IMR-90 (cell line): ENCODE results near the gene DISP2. TPM values are rescaled to one million over a fixed set of nuclear protein-coding genes. Genes with fewer than 3 reads are reported as not detected.

Experiments used
- ATAC-seq: fragments of 200-7000 bp; cut with Tn5 transposase; 2 replicates; pipeline ENCODE4 v1.9.1; 2020; ENCODE audit warnings: low read depth, mild to moderate bottlenecking, moderate library complexity
- BruUV-seq: library from RNA; stranded (reverse); fragments of 400-500 nt; replicated peaks from 2 replicates; lab custom pipeline; 2021; lab: Mats Ljungman, UMichigan
- CTCF ChIA-PET: fragments of 300-600 bp; formaldehyde crosslinking; extraction: SDS; loops from one replicate; lab custom pipeline; 2021; ENCODE audit warnings: antibody characterized with exemption; lab: Yijun Ruan, JAX
- POLR2A ChIA-PET: fragments of 300-600 bp; sonication (Branson Sonifier 250); formaldehyde crosslinking; loops from one replicate; lab custom pipeline; 2022; ENCODE audit warnings: antibody characterized with exemption; ENCODE audit not compliant: unreplicated experiment; lab: Charles Lee
- DNase-seq: peaks from one replicate; pipeline ENCODE4 v3.0.0; 2013
- H2AFZ ChIP-seq: replicated peaks from 2 replicates; pipeline ENCODE3; 2013; ENCODE audit warnings: low read length, mild to moderate bottlenecking; ENCODE audit not compliant: poor library complexity
- H2AK5ac ChIP-seq: 2 replicates; pipeline ENCODE4 v1.6.1; 2013; ENCODE audit warnings: low read depth, low read length, inconsistent platforms
- H2AK9ac ChIP-seq: replicated peaks from 2 replicates; pipeline ENCODE3; 2013; ENCODE audit warnings: mild to moderate bottlenecking, low read depth, low read length, moderate library complexity; ENCODE audit not compliant: poor library complexity
- H2BK120ac ChIP-seq: 2 replicates; pipeline ENCODE4 v1.6.1; 2013; ENCODE audit warnings: low read depth, low read length, inconsistent platforms
- H2BK15ac ChIP-seq: 3 replicates; pipeline ENCODE4 v1.6.1; 2013; ENCODE audit warnings: low read depth, low read length, inconsistent platforms
- H2BK20ac ChIP-seq: 2 replicates; pipeline ENCODE4 v1.6.1; 2013; ENCODE audit warnings: low read depth, mild to moderate bottlenecking, inconsistent platforms, low read length, moderate library complexity
- H2BK5ac ChIP-seq: 2 replicates; pipeline ENCODE4 v1.6.1; 2013; ENCODE audit warnings: mild to moderate bottlenecking, low read depth, low read length, inconsistent platforms; ENCODE audit not compliant: poor library complexity, severe bottlenecking
- H3K14ac ChIP-seq: replicated peaks from 2 replicates; pipeline ENCODE4 v1.6.1; 2013; ENCODE audit warnings: low read depth, low read length, inconsistent platforms
- H3K18ac ChIP-seq: 2 replicates; pipeline ENCODE4 v1.6.1; 2013; ENCODE audit warnings: low read depth, low read length, control low read depth
- H3K23ac ChIP-seq: 2 replicates; pipeline ENCODE4 v1.6.1; 2013; ENCODE audit warnings: low read depth, low read length, inconsistent platforms
- H3K27ac ChIP-seq: 2 replicates; pipeline ENCODE4 v1.5.1; 2013; ENCODE audit warnings: mild to moderate bottlenecking, control low read depth, low read length; ENCODE audit not compliant: insufficient read depth
- H3K27me3 ChIP-seq: 2 replicates; pipeline ENCODE4 v1.6.1; 2013; ENCODE audit warnings: low read length; ENCODE audit not compliant: control insufficient read depth, insufficient read depth
- H3K36me3 ChIP-seq: 2 replicates; pipeline ENCODE4 v1.6.1; 2013; ENCODE audit warnings: low read length, mixed read lengths; ENCODE audit not compliant: control insufficient read depth, insufficient read depth
- H3K4ac ChIP-seq: 2 replicates; pipeline ENCODE4 v1.6.1; 2013; ENCODE audit warnings: low read depth, low read length, inconsistent platforms
- H3K4me1 ChIP-seq: 2 replicates; pipeline ENCODE4 v1.6.1; 2013; ENCODE audit warnings: low read length, mixed read lengths; ENCODE audit not compliant: control insufficient read depth, insufficient read depth
- H3K4me2 ChIP-seq: 2 replicates; pipeline ENCODE4 v1.6.1; 2013; ENCODE audit warnings: low read depth, mild to moderate bottlenecking, control low read depth, low read length, moderate library complexity
- H3K4me3 ChIP-seq: 2 replicates; pipeline ENCODE4 v1.5.1; 2013; ENCODE audit warnings: low read depth, mild to moderate bottlenecking, control low read depth, low read length, moderate library complexity; ENCODE audit not compliant: insufficient read depth
- H3K56ac ChIP-seq: 2 replicates; pipeline ENCODE4 v1.6.1; 2013; ENCODE audit warnings: low read length, inconsistent platforms; ENCODE audit not compliant: insufficient read depth; ENCODE audit errors: extremely low read depth
- H3K79me1 ChIP-seq, 2 experiments: 2 replicates each; pipeline ENCODE4 v1.6.1; 2013; ENCODE audit warnings: low read length in 2 of 2, inconsistent platforms in 1 of 2, low read depth in 1 of 2
- H3K9ac ChIP-seq: 2 replicates; pipeline ENCODE4 v1.6.1; 2013; ENCODE audit warnings: low read depth, low read length, control low read depth
- H3K9me1 ChIP-seq: 2 replicates; pipeline ENCODE4 v1.6.1; 2013; ENCODE audit warnings: low read length, inconsistent platforms; ENCODE audit not compliant: insufficient read depth
- H3K9me3 ChIP-seq: 2 replicates; pipeline ENCODE4 v1.6.1; 2013; ENCODE audit warnings: low read length; ENCODE audit not compliant: control insufficient read depth, insufficient read depth
- H4K20me1 ChIP-seq: 2 replicates; pipeline ENCODE4 v1.6.1; 2013; ENCODE audit warnings: low read length, inconsistent platforms; ENCODE audit not compliant: insufficient read depth
- H4K5ac ChIP-seq: 2 replicates; pipeline ENCODE4 v1.6.1; 2013; ENCODE audit warnings: mild to moderate bottlenecking, low read depth, low read length, control low read depth
- H4K8ac ChIP-seq, 2 experiments: 2 replicates each; pipeline ENCODE4 v1.6.1; 2013; ENCODE audit warnings: low read depth in 2 of 2, low read length in 2 of 2, control low read depth in 1 of 2, inconsistent platforms in 1 of 2
- H4K91ac ChIP-seq: 2 replicates; pipeline ENCODE4 v1.6.1; 2013; ENCODE audit warnings: low read depth, low read length, inconsistent platforms; ENCODE audit not compliant: insufficient read depth
- CEBPB ChIP-seq: IDR thresholded peaks from 2 replicates; pipeline ENCODE4 v1.6.1; 2012; ENCODE audit warnings: low read depth, low read length, improper control_type of control experiment
- ELK1 ChIP-seq: fragments of 150-350 bp; IDR thresholded peaks from 2 replicates; pipeline ENCODE4 v1.6.1; 2016; ENCODE audit warnings: low read depth, mild to moderate bottlenecking, low read length, moderate library complexity, borderline replicate concordance
- FOS ChIP-seq: fragments of 150-350 bp; IDR thresholded peaks from 2 replicates; pipeline ENCODE4 v1.6.1; 2016; ENCODE audit warnings: low read depth, low read length
- MXI1 ChIP-seq: IDR thresholded peaks from 2 replicates; pipeline ENCODE4 v1.6.1; 2012; ENCODE audit warnings: low read depth, mild to moderate bottlenecking, low read length, moderate library complexity, borderline replicate concordance
- POLR2A ChIP-seq: IDR thresholded peaks from 2 replicates; pipeline ENCODE4 v1.6.1; 2012; ENCODE audit warnings: mild to moderate bottlenecking, low read depth, low read length
- RFX5 ChIP-seq: IDR thresholded peaks from 2 replicates; pipeline ENCODE4 v1.8.0; 2012; ENCODE audit warnings: low read depth, mild to moderate bottlenecking, low read length, moderate library complexity
- WGBS, 2 experiments: methylation state at CpG; one replicate each; pipeline versions ENCODE4 v1.1.5 to v1.1.7; 2013; ENCODE audit warnings: missing lambda C conversion rate in 2 of 2; ENCODE audit not compliant: insufficient read length in 1 of 2; ENCODE audit errors: extremely low coverage in 2 of 2; 5-methylcytosine and 5-hydroxymethylcytosine counted together
- dilution Hi-C: fragments of 300-500 bp; cut with HindIII; formaldehyde crosslinking; loops from one replicate; pipeline ENCODE4 v1.14.3; 2018; ENCODE audit warnings: low sequenced_read_pairs; ENCODE audit not compliant: unreplicated experiment
- in situ Hi-C: fragments of 300-500 bp; cut with MboI; formaldehyde crosslinking; loops from 3 replicates; pipeline ENCODE4 v1.14.3; 2019; ENCODE audit warnings: low sequenced_read_pairs, inconsistent platforms, mixed read lengths
- intact Hi-C: fragments of 100-400 bp; cut with micrococcal nuclease; formaldehyde crosslinking; loops from 2 replicates; pipeline ENCODE4 v1.10.0; 2022
- polyA plus RNA-seq, 3 experiments: library from polyadenylated mRNA; depleted of rRNA; stranded (reverse); fragments of >200 nt; gene quantifications; 2 replicates each; pipeline ENCODE4 v1.2.3, GENCODE V29; 2012; ENCODE audit warnings: low replicate concordance in 1 of 3
- total RNA-seq: library from RNA; depleted of rRNA; stranded (reverse); fragments of >200 nt; gene quantifications from 2 replicates; pipeline ENCODE4 v1.2.3, GENCODE V29; 2012

Gene DISP2
- total and polyA plus RNA-seq, 2 of the 4 experiments (the other 2 are of a cell fraction): 0.34 to 0.36 TPM

GRCh38 chr15:40310993-40311392, 47.0 kb upstream of the DISP2 start:
- POLR2A ChIA-PET: no interaction called here
- H3K56ac ChIP-seq: no peak overlapping the region
- H3K18ac ChIP-seq: no peak overlapping the region
- no peak overlapping the region for H3K4me2 ChIP-seq
- TF ChIP-seq RFX5: no peak
- no peak for TF ChIP-seq CEBPB
- no peak for TF ChIP-seq MXI1
- TF ChIP-seq POLR2A: no peak
- no peak for TF ChIP-seq ELK1
- TF ChIP-seq FOS: no peak
- no peak overlapping the region for H2BK20ac ChIP-seq
- H3K27me3 ChIP-seq: peaks cover 53% of the 10 kb centered on the region
- intact Hi-C loops (loop anchor here (1.0 to 2.0 kb wide), 2 partner anchors 32 to 94 kb away; no protein-coding TSS in a partner anchor), in situ Hi-C loops (no loop called here), dilution Hi-C loops (no loop called here)
- H2AK9ac ChIP-seq: no peak overlapping the region
- H2BK15ac ChIP-seq: no peak overlapping the region
- no peak overlapping the region for H4K5ac ChIP-seq
- 20% methylated on average over 1 of the region's 3 CpGs; no CpG with 5 or more reads in 1 of the 2 experiments for WGBS, 2 experiments
- no peaks in the 10 kb centered on the region for H3K79me1 ChIP-seq
- peaks cover 6% of the 10 kb centered on the region for H3K4me1 ChIP-seq
- no peaks in the 10 kb centered on the region for H4K20me1 ChIP-seq
- no TSS peak for BruUV-seq
- no peaks in the 10 kb centered on the region for H3K9me1 ChIP-seq
- H3K27ac ChIP-seq: no peak overlapping the region
- no peak overlapping the region for H2BK120ac ChIP-seq
- no peak overlapping the region for H3K4me3 ChIP-seq
- no peak for DNase-seq
- CTCF ChIA-PET: interaction anchor here (0.6 to 1.1 kb wide), 2 partner anchors 14 to 86 kb away, joined by 4 to 5 read pairs; no protein-coding TSS in a partner anchor
- no peak overlapping the region for H4K8ac ChIP-seq
- H2AK5ac ChIP-seq: no peak overlapping the region
- ATAC-seq: no peak
- no peak overlapping the region for H4K91ac ChIP-seq
- no peak overlapping the region for H3K23ac ChIP-seq
- no peak overlapping the region for H3K14ac ChIP-seq
- no peak overlapping the region for H2BK5ac ChIP-seq
- no peaks in the 10 kb centered on the region for H3K9me3 ChIP-seq
- no peak overlapping the region for H3K9ac ChIP-seq
- no peaks in the 10 kb centered on the region for H3K36me3 ChIP-seq
- H3K4ac ChIP-seq: no peak overlapping the region
- no peak overlapping the region for H2AFZ ChIP-seq
